ENCODE data around the gene EHBP1. TPM values are rescaled to one million over a fixed set of nuclear protein-coding genes. Genes with fewer than 3 reads are reported as not detected.

EHBP1 gene
- total RNA-seq, 4 donors from 2014 or later = 52.6 to 167 (median 135) TPM

DNA sequence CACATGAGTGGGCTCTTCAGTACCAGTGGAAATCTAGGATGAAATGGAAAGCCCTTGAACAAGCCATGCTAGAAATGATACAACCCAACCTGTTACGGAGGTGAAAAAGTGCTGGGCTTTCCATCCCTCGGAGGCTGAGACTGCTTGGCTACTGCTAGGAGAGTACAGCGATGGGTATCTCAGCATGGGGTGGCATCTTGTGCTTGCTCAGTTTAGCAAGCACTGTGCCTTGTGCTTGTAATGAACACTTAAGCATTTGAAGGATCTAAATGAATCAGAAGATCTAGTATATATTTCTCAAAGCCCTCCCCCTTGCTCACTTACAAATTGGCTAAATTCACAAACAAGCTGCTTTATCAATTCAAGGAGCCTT is 44.3 kb upstream of the EHBP1 start:
- H3K4me3 ChIP-seq = no peak overlapping the region
- H3K27me3 ChIP-seq = no peaks in the 10 kb centered on the region
- H3K27ac ChIP-seq = peak overlapping the region; percentile 77 to 85
- TF ChIP-seq POLR2A (IDR thresholded peaks at IDR 0.05) = no peak
- TF ChIP-seq, protein P1, sequence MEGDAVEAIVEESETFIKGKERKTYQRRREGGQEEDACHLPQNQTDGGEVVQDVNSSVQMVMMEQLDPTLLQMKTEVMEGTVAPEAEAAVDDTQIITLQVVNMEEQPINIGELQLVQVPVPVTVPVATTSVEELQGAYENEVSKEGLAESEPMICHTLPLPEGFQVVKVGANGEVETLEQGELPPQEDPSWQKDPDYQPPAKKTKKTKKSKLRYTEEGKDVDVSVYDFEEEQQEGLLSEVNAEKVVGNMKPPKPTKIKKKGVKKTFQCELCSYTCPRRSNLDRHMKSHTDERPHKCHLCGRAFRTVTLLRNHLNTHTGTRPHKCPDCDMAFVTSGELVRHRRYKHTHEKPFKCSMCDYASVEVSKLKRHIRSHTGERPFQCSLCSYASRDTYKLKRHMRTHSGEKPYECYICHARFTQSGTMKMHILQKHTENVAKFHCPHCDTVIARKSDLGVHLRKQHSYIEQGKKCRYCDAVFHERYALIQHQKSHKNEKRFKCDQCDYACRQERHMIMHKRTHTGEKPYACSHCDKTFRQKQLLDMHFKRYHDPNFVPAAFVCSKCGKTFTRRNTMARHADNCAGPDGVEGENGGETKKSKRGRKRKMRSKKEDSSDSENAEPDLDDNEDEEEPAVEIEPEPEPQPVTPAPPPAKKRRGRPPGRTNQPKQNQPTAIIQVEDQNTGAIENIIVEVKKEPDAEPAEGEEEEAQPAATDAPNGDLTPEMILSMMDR (IDR thresholded peaks at IDR 0.05) = no peak
- no peaks in the 10 kb centered on the region for H3K36me3 ChIP-seq
- intact Hi-C loops (cut with DNase I; ENCODE audit: low total_unique reads) = no loop called here
- DNase-seq = no peak
- H3K9me3 ChIP-seq = no peaks in the 10 kb centered on the region
- H3K4me1 ChIP-seq = peaks cover 0 to 28% of the 10 kb centered on the region in 2 donors

DNA sequence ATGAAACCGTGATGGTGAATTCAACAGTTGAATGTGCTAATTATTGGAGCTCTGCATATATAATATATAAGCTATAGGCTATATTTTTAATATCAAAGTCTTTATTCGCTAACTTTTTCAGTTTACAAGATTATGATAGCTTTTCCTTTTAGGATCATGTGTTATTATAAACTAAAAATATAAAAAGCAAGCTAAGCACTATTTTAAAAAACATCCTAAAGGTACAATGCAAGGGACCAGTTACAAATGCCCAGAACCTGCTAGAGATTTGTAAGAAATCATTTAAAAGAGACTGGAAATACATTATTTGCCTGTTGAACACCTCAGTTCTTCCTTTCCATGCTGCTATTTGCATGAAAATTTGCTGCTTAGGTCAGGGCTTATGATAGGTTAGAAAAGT is 43.4 kb upstream of the EHBP1 start:
- intact Hi-C loops (cut with DNase I; ENCODE audit: low total_unique reads) = no loop called here
- no peaks in the 10 kb centered on the region for H3K27me3 ChIP-seq
- no peak overlapping the region for H3K4me3 ChIP-seq
- no peaks in the 10 kb centered on the region for H3K36me3 ChIP-seq
- no peak for TF ChIP-seq POLR2A (IDR thresholded peaks at IDR 0.05)
- TF ChIP-seq, protein P1 (IDR thresholded peaks at IDR 0.05) = no peak
- no peak for DNase-seq
- H3K4me1 ChIP-seq = peaks cover 0 to 30% of the 10 kb centered on the region in 2 donors
- H3K27ac ChIP-seq = peak overlapping the region; percentile 77 to 85
- no peaks in the 10 kb centered on the region for H3K9me3 ChIP-seq

DNA sequence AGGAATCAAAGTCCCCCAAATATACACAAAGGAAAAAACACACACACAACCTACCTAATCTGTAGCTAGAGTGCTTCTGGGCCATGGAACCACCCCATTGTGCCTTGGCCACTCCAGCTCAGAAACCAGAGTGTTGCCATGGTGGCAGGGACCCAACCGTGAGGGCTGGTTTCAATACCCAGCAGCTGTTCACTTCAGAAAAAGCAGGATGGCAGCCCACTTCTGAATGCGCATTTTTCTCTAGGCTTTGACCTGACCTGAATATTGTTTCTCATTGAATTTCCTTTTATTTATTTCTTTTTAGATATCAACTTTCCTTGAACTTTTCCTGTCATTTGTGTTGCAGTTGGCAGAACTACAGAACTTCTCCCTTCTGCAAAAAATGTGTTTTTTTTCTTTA is 43.0 kb upstream of the EHBP1 start:
- H3K4me1 ChIP-seq = peaks cover 0 to 30% of the 10 kb centered on the region in 2 donors
- no peaks in the 10 kb centered on the region for H3K27me3 ChIP-seq
- H3K4me3 ChIP-seq = no peak overlapping the region
- DNase-seq = peak in 1 of 2 donors; percentile 32
- no peaks in the 10 kb centered on the region for H3K36me3 ChIP-seq
- no peaks in the 10 kb centered on the region for H3K9me3 ChIP-seq
- intact Hi-C loops (cut with DNase I; ENCODE audit: low total_unique reads) = no loop called here
- TF ChIP-seq, protein P1 (IDR thresholded peaks at IDR 0.05) = no peak
- TF ChIP-seq POLR2A (IDR thresholded peaks at IDR 0.05) = no peak
- H3K27ac ChIP-seq = peak overlapping the region; percentile 77 to 85

DNA sequence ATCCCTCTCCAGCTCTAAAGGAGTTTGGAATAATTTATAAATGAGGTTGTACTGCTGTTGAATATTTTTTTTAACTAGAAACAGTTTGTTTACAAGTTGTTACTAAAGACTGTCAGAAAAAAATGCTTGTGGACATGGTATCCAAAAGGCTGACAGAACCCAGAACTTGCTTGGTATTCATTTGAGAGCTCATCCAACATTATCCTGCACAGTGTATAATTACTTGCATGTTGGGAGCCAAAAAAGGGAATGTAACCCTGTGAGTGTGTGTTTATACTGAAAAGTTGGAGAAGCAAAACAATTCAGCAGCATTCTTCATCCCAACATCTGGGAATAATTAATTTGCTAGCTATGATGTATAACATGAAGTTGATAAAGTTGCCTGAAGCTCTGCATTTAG is 42.1 kb upstream of the EHBP1 start:
- no peaks in the 10 kb centered on the region for H3K27me3 ChIP-seq
- peaks cover 0 to 30% of the 10 kb centered on the region in 2 donors for H3K4me1 ChIP-seq
- peak overlapping the region; percentile 80 to 85 for H3K27ac ChIP-seq
- intact Hi-C loops (cut with DNase I; ENCODE audit: low total_unique reads) = no loop called here
- no peaks in the 10 kb centered on the region for H3K36me3 ChIP-seq
- no peak overlapping the region for H3K4me3 ChIP-seq
- no peaks in the 10 kb centered on the region for H3K9me3 ChIP-seq
- DNase-seq = peak in 1 of 2 donors; percentile 49
- TF ChIP-seq, protein P1 (IDR thresholded peaks at IDR 0.05) = no peak

DNA sequence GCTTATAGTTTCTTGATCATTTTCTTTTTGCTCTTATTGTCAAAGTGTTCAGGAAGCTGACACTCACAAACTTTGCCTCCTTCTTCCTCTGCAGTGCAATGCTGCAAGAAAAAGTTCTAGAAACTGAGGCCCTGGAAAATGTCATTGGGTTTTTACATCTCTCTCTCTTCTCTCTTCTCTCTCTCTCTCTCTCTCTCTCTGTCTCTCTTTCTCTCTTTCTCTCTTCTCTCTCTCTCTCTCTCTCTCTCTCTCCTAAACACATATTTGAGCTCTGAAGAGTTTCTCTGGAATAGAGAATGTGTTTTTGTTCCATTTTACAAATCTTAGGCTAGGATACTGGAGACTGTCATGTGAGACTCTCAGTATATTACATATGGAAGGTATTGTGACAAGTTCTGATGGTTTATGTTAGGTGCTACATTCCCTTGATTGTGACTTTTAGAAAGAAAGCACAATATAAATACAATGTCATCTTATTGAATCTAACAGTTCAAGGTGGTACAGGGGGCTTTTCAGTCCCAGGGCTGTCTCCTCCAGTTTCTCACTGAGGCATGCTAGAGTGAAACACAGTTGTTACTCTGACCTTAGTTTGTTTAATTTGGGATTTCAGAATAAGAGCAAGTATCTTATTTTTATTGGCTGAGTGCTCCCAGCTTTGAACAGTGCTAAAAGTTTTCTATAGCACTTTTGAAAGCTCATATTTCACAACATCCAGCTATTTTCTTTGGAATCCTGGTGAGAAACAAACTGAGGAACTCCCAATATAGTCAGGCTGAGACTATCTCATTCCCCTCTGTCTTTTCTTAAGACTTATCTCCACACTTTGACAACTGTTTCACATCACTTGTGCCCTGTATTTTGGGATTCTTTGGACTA is 41.4 kb upstream of the EHBP1 start:
- no peak overlapping the region for H3K4me3 ChIP-seq
- DNase-seq = no peak
- H3K36me3 ChIP-seq = no peaks in the 10 kb centered on the region
- peak overlapping the region; percentile 80 to 85 for H3K27ac ChIP-seq
- TF ChIP-seq, protein P1 (IDR thresholded peaks at IDR 0.05) = peak in 2 of 4 experiments; percentile 29 to 56
- TF ChIP-seq POLR2A (IDR thresholded peaks at IDR 0.05) = no peak
- H3K27me3 ChIP-seq = no peaks in the 10 kb centered on the region
- intact Hi-C loops (cut with DNase I; ENCODE audit: low total_unique reads) = no loop called here
- no peaks in the 10 kb centered on the region for H3K9me3 ChIP-seq
- H3K4me1 ChIP-seq = peaks cover 0 to 30% of the 10 kb centered on the region in 2 donors

Data from uterus (tissue), 4 donors.